Measurements from ENCODE around the gene SLC30A10.

DNA sequence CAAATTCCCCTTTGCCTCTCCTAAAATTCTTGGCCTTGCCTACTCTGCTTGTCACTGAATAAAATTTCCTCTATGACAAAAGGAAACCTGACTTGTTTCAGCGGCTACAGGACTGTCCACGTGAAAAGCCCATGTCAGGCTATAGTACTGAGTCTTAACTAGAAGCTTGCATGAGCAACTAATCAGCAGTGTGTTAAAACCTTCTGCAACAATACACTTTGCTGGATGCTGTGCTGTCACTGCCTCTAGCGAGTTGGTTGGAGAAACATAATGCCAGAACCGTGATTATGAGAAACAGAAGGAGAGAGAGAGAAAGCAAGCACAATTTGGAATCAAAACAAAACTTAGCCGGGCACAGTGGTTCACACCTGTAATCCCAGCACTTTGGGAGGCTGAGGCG lies 25.7 kb upstream of the SLC30A10 start:
- TF ChIP-seq E2F5 (CRISPR knock-in tag; IDR thresholded peaks at IDR 0.05) (no peak), TP53 (CRISPR knock-in tag; IDR thresholded peaks at IDR 0.05) (no peak), CTCF (IDR thresholded peaks at IDR 0.05) (no peak), NR2C2 (CRISPR knock-in tag; IDR thresholded peaks at IDR 0.05) (no peak), ATF1 (CRISPR knock-in tag; IDR thresholded peaks at IDR 0.05) (no peak), CBFB (CRISPR knock-in tag; IDR thresholded peaks at IDR 0.05; ENCODE audit: low read depth) (no peak), ZNF138 (CRISPR knock-in tag; conservative IDR thresholded peaks at IDR 0.05) (no peak)

All from WTC11 (cell line).